ENCODE data around the gene NUMBL.
"Not testable (repeated sequence)": the region's sequence is repeated elsewhere in the genome, so short reads cannot be mapped to it uniquely, and the experiment has no call there.

The NUMBL gene

DNA sequence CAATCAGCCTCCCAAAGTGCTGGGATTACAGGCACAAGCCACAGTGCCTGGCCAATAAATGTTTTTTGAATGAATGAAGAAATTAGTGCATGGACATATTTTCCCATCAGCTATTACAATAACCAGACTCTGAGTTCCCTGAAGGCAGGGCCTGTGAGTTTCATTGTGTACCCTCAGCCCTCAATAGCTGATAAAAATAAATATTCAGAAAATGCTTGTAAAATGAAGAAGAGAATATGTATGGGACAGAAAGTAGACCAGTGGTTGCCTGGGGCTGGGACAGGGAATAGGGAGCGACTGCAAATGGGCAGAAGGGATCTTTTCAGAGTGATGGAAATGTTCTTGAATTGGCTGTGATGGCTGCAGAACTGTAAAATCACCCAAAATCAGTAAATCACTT, 28.8 kb downstream of the NUMBL start:
- DNase-seq, result no peak

GRCh38 chr19:40659566-40659965, 30.9 kb downstream of the NUMBL start:
- DNase-seq, result no peak

GRCh38 chr19:40659116-40659515, 31.3 kb downstream of the NUMBL start:
- DNase-seq, result no peak

GRCh38 chr19:40658031-40658430, 32.4 kb downstream of the NUMBL start:
- no peak for DNase-seq

DNA sequence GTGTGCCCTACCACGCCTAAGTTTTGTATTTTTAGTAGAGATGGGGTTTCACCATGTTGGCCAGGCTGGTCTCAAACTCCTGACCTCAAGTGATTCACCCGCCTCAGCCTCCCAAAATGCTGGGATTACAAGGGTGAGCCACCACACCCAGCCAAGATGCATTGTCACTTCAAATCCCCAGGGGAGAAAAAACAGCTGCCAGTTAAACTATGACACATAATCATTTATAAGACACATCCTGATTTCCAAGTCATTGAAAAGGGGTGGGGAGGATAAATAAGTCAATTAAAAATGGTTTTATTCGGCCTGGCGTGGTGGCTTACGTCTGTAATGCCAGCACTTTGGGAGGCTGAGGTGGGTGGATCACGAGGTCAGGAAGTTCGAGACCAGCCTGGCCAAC, 34.8 kb downstream of the NUMBL start:
- not testable (repeated sequence) for DNase-seq

DNA sequence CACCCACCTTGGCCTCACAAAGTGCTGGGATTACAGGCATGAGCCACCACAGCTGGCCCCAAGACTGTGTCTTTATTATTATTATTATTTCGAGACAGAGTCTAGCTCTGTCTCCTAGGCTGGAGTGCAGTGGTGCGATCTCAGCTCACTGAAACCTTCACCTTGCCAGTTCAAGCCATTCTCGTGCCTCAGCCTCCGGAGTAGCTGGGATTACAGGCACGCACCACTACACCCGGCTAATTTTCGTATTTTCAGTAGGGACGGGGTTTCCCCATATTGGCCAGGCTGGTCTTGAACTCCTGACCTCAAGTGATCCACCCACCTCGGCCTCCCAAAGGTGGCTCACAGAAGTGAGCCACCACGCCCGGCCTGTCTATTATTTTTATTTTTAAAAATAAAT, 38.1 kb downstream of the NUMBL start:
- DNase-seq, result not testable (repeated sequence)

GRCh38 chr19:40650749-40651305, 39.6 kb downstream of the NUMBL start:
- no peak for DNase-seq

DNA sequence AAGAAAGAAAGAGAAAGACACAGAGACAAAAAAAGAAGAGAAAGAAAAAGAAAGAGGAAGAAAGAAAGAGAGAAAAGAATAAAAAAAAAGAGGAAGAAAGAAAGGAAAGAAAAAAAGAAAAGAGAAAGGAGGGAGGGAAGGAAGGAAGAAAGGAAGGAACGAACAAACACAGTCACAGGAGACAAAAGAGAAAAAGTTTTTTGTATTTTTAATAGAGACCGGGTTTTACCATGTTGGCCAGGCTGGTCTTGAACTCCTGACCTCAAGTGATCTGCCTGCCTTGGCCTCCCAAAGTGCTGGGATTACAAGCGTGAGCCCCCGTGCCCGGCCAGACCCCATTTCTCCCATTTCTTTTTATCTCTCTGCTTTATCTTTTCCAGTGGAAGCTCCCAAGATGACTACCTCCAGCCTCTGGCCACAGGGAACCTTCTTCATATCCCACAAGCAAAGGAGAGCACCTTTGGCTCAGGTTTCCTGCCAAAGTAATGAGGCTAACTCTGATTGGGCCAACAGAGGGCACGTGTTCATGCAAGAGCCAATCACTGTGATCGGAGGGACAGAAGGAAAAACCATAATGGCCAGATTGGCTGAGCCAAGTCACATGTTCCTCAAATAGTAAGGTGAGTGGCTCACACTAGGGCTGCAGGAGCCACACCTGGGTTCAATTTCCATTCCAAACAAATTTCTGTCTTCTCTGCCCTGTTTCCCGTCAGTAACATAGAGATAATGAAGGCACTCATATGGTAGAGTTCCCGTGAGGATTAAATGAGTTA, 40.4 kb downstream of the NUMBL start:
- not testable (repeated sequence) for DNase-seq

DNA sequence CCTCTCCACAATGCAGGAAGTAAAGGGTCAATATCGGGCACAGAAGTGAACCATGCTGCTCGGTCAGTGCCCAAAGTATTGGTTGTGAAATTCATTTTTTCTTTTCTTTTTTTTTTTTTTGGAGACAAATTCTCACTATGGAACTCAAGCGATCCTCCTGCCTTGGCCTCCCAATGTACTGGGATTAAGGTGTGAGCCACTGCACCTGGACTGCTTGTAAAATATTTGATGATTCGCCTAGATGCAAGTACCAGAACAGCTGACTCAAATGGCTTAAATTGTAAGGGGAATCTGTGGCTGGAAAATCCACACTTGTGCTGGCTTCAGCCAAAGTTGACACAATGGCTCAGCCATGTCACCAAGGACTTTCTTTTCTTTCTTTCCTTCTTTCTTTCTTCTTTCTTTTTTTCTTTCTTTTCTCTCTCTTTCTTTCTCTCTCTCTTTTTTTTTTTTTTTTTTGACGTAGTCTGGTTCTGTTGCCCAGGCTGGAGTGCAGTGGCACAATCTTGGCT, 43.7 kb downstream of the NUMBL start:
- DNase-seq, result no peak

DNA sequence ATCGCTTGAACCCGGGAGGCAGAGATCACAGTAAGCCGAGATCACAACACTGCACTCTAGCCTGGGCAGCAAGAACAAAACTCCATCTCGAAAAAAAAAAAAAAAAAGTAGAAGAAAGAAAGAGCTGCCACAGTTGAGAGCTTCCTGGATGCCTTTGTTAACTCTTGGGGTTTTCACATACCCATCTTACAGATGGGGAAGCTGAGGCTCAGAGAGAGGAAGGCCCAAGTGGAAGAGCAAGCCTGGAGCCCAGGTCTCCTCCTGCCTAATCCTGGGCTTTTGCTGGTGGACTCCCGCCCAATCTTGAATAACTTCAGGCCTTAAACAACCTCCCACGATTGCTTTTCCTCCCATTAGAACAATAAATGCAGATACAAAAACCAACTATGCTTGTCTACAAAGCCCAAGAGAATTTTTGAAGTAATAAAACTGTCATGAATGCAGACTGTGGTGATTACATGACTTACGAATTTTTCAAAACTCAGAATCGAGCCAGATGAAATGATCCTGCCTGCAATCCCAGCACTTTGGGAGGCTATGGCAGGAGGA, 47.6 kb downstream of the NUMBL start:
- DNase-seq, result no peak

DNA sequence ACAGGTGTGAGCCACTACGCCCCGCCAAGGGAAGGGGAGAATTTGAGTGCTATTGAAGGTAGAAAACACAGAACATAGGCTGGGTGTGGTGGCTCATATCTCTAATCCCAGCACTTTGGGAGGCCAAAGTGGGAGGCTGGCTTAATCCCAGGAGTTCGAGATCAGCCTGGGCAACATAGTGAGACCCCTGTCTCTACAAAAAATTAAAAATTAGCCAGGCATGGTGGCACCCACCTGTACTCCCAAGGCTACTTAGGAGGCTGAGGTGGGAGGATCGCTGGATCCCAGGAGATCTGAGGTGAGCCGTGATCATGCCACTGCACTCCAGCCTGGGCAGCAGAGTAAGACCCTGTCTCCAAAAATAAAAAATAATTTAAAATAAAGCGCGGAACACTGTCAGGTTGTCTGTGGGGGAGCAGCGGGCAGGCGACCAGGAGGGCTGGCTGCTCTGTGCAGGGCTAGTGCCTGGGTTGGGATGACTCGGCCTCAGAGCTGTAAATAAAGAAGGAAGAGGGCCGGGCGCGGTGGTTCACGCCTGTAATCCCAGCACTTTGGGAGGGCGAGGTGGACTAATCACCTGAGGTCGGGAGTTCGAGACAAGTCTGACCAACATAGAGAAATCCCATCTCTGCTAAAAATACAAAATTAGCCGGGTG, 48.3 kb downstream of the NUMBL start:
- DNase-seq, result no peak

DNA sequence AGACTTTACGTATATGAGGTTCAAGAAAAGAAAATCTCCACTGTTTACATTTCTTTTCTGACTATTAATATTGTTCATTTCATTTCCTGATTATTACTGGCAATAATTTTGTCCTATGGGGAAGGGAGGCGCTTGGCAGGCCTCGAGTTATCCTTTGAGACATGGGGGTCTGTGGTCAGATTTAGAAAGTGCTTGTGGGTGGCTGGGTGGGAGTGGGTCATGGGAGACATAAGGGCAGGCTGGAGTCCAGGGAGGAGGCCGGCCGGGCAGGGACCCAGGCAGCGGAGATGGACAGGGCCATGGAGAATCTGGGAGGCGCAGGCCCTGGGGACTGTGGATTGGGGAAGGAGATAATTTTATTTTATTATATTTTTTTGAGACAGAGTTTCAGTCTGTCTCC, 49.2 kb downstream of the NUMBL start:
- DNase-seq, result no peak

DNA sequence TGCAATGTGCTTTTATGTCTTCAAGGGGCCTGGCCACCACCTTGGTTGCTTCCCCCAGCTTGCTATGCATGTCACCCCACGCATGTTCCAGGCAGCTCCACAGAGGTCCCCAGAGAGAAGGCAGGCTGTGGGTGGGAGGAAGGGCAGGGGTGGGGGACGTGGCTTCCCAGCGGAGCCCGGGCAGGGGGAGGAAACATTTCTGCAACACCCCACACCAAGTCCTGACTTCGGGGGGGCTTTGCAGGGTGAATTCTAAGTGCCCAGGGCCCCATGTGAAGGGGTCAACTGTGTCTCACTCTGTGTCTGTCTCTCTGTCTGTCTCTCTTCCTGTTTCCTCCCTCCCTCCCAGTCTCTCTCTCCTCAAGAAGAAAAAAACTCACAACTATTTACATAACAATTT, 49.7 kb downstream of the NUMBL start:
- no peak for DNase-seq

- no peak for DNase-seq
Observed at GRCh38 chr19:40639638-40639982, 50.8 kb downstream of the NUMBL start.

- no peak for DNase-seq
Observed at GRCh38 chr19:40638327-40638726, 52.1 kb downstream of the NUMBL start.

- DNase-seq, result no peak
Observed at GRCh38 chr19:40633207-40633606, 57.2 kb downstream of the NUMBL start.

- DNase-seq, result no peak
Observed at GRCh38 chr19:40632311-40633036, 58.0 kb downstream of the NUMBL start.

- DNase-seq, result no peak
Observed at GRCh38 chr19:40630571-40631160, 59.8 kb downstream of the NUMBL start.

DNA sequence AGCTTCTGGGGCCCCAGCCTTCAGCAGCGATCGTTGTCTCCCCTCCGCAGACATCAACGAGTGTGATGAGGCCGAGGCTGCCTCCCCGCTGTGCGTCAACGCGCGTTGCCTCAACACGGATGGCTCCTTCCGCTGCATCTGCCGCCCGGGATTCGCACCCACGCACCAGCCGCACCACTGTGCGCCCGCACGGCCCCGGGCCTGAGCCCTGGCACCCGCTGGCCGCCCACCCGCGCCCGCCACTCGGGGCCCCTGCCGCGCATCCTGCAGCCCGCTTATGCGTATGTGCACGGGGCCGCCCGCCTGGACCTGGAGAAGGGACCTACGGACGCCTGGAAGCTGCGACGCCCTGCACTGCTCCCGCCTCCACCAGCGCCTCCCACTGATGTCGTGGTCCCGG, 61.1 kb downstream of the NUMBL start:
- no peak for DNase-seq

- no peak for DNase-seq
Observed at GRCh38 chr19:40627486-40628279, 62.8 kb downstream of the NUMBL start.

DNA sequence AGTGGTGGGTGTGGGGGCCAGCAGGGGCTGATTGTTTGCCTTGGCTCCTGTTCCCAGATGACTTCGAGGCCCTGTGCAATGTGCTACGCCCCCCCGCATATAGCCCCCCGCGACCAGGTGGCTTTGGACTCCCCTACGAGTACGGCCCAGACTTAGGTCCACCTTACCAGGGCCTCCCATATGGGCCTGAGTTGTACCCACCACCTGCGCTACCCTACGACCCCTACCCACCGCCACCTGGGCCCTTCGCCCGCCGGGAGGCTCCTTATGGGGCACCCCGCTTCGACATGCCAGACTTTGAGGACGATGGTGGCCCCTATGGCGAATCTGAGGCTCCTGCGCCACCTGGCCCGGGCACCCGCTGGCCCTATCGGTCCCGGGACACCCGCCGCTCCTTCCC, 63.5 kb downstream of the NUMBL start:
- no peak for DNase-seq

Data from inflammatory macrophage treated with lipopolysaccharide for 4 hours (primary cell).